ENCODE results near the gene EFHC1. TPM values are rescaled to one million over a fixed set of nuclear protein-coding genes. Genes with fewer than 3 reads are reported as not detected.

Gene EFHC1
- total and polyA plus RNA-seq, 2 of the 13 experiments (the other 11 are each of a cell fraction or from before 2014, with no cell fraction given), result 23.4 to 29.5 TPM

DNA sequence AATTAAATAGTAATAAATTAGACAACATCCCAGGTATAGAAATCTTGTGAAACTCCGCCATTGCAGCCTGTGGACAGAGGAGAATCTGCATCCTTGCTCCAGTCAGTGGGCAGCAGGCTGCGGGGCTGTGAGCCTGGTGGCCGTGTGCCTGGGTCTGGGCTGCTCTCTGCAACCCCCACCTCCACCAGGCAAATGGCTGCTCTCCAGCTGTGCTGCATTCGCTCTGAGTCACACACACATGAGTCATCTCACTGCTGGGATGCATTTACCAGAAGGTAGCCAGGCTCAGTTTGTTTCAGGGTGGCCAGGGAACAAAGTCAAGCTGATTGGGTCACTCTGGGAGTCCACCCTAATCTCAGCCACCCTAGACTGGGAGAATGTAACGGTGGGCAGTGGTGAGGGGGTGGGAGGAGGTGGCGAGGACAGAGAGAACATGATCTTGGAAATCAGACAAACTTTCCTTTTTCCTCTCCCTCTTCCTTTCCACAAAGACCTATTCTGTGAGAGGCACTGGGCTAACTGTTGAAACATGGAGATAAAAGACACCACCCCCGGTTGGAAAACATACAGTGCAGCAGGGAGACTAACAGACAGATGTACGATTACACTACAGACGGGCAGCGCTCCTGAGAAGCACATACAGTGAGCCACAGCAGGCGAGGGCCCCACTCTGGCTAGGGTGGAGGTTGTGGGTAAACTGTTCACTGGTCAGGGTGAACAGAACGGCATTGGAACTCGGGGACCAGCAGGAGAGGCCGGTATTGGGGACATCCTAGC, 97.5 kb downstream of the EFHC1 start (continued):
- TF ChIP-seq, protein P1, sequence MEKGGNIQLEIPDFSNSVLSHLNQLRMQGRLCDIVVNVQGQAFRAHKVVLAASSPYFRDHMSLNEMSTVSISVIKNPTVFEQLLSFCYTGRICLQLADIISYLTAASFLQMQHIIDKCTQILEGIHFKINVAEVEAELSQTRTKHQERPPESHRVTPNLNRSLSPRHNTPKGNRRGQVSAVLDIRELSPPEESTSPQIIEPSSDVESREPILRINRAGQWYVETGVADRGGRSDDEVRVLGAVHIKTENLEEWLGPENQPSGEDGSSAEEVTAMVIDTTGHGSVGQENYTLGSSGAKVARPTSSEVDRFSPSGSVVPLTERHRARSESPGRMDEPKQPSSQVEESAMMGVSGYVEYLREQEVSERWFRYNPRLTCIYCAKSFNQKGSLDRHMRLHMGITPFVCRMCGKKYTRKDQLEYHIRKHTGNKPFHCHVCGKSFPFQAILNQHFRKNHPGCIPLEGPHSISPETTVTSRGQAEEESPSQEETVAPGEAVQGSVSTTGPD (CRISPR knock-in tag; IDR thresholded peaks at IDR 0.05), result peak; percentile 70; the same call in 1 of the 2 replicates
- TF ChIP-seq PTBP1 (IDR thresholded peaks at IDR 0.05; ENCODE audit: low read depth, low read length, poor library complexity, severe bottlenecking) (no peak), NFIB (CRISPR knock-in tag; IDR thresholded peaks at IDR 0.05; ENCODE audit: borderline replicate concordance) (no peak), DPF2 (CRISPR knock-in tag; IDR thresholded peaks at IDR 0.05; ENCODE audit: borderline replicate concordance, low read depth) (peak; percentile 71), ZFP37 (CRISPR knock-in tag; IDR thresholded peaks at IDR 0.05; ENCODE audit: borderline replicate concordance) (peak; percentile 21; the same call in 1 of the 2 replicates), ZFP1 (CRISPR knock-in tag; IDR thresholded peaks at IDR 0.05) (no peak), ATF4 (CRISPR knock-in tag; IDR thresholded peaks at IDR 0.05) (0 out of 4 replicates have a peak, but pooled peaks of 1 of the 2 experiments have one; percentile 52), ASH2L (IDR thresholded peaks at IDR 0.05; ENCODE audit: insufficient read length, low read depth, low read length) (peak; percentile 61), NFYC (CRISPR knock-in tag; IDR thresholded peaks at IDR 0.05) (no peak; the same call in 1 of the 2 replicates), ZFYVE20 (CRISPR knock-in tag; IDR thresholded peaks at IDR 0.05; ENCODE audit: borderline replicate concordance, low read depth) (no peak), MTERF4 (CRISPR knock-in tag; IDR thresholded peaks at IDR 0.05) (peak; percentile 30; the same call in 1 of the 2 replicates), BHLHE40 (IDR thresholded peaks at IDR 0.05; ENCODE audit: low read length) (no peak), EZH2 (conservative IDR thresholded peaks at IDR 0.05; ENCODE audit: low read depth, low read length) (no peak), RBFOX2 (IDR thresholded peaks at IDR 0.05; ENCODE audit: low read depth, low read length) (no peak), NBN (conservative IDR thresholded peaks at IDR 0.05) (no peak), HDAC2 (CRISPR knock-in tag; IDR thresholded peaks at IDR 0.05) (peak; percentile 36; the same call in 1 of the 2 replicates), SUZ12 (IDR thresholded peaks at IDR 0.05; ENCODE audit: low read depth, low read length) (no peak)
- TF ChIP-seq, protein P2, sequence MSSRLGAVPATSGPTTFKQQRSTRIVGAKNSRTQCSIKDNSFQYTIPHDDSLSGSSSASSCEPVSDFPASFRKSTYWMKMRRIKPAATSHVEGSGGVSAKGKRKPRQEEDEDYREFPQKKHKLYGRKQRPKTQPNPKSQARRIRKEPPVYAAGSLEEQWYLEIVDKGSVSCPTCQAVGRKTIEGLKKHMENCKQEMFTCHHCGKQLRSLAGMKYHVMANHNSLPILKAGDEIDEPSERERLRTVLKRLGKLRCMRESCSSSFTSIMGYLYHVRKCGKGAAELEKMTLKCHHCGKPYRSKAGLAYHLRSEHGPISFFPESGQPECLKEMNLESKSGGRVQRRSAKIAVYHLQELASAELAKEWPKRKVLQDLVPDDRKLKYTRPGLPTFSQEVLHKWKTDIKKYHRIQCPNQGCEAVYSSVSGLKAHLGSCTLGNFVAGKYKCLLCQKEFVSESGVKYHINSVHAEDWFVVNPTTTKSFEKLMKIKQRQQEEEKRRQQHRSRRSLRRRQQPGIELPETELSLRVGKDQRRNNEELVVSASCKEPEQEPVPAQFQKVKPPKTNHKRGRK (CRISPR knock-in tag; IDR thresholded peaks at IDR 0.05), result no peak; the same call in 1 of the 2 replicates
- TF ChIP-seq, protein P3, sequence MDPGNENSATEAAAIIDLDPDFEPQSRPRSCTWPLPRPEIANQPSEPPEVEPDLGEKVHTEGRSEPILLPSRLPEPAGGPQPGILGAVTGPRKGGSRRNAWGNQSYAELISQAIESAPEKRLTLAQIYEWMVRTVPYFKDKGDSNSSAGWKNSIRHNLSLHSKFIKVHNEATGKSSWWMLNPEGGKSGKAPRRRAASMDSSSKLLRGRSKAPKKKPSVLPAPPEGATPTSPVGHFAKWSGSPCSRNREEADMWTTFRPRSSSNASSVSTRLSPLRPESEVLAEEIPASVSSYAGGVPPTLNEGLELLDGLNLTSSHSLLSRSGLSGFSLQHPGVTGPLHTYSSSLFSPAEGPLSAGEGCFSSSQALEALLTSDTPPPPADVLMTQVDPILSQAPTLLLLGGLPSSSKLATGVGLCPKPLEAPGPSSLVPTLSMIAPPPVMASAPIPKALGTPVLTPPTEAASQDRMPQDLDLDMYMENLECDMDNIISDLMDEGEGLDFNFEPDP (CRISPR knock-in tag; conservative IDR thresholded peaks at IDR 0.05), result no peak
